Measurements from ENCODE around the gene MAPK7.

The MAPK7 gene

GRCh38 chr17:19424934-19425868 lies 46.9 kb downstream of the MAPK7 start:
- DNase-seq: no peak

DNA sequence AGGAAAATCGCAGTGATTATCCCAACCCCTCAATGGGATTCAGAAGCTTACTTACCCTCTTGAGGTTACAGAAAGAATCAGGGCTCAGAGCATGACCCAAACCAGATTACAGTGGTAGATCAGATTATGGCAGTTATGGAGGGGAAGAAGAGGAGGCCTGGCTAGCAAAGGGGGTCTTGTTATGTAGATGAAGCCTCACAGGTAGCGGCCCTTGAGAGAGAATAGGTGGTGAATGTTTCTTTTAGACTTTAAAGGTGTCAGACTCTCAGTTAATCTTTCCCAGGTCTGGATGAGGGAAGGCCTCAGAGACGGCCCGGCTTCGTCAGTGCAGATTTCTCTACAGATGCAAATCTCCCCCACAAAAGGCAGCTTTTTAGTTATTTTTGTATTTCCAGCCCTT lies 48.3 kb downstream of the MAPK7 start:
- no peak for DNase-seq

GRCh38 chr17:19431691-19432090 lies 53.4 kb downstream of the MAPK7 start:
- DNase-seq: no peak

Measured in DMS 273 treated with DMSO at 0.1 percent for 48 hours (cell line).